H7 (cell line): ENCODE measurements around the gene CPT1A. TPM values are rescaled to one million over a fixed set of nuclear protein-coding genes. Genes with fewer than 3 reads are reported as not detected.
A peak's percentile ranks its signal among the peaks of the same experiment; 100 is the strongest.

Experiments used
- DNase-seq: peaks from one replicate; pipeline ENCODE4 v3.0.0; 2012
- H3K27me3 ChIP-seq: 2 replicates; pipeline ENCODE4 v1.6.0; 2011; ENCODE audit warnings: mild to moderate bottlenecking, low read length; ENCODE audit not compliant: control insufficient read depth, insufficient read depth
- H3K36me3 ChIP-seq: replicated peaks from 2 replicates; pipeline ENCODE4 v1.5.1; 2011; ENCODE audit warnings: low read length; ENCODE audit not compliant: control insufficient read depth, insufficient read depth
- H3K4me3 ChIP-seq: 2 replicates; pipeline ENCODE4 v1.5.1; 2011; ENCODE audit warnings: low read depth, mild to moderate bottlenecking, control low read depth, low read length, moderate library complexity; ENCODE audit not compliant: insufficient read depth
- total RNA-seq: library from RNA; depleted of rRNA; stranded (reverse); fragments of >200 nt; shearing (Covaris generic); gene quantifications from 2 replicates; pipeline ENCODE4 v1.2.3, GENCODE V29; 2014

Gene CPT1A
- total RNA-seq, 1 experiment from 2014 or later, result 50.0 TPM

DNA sequence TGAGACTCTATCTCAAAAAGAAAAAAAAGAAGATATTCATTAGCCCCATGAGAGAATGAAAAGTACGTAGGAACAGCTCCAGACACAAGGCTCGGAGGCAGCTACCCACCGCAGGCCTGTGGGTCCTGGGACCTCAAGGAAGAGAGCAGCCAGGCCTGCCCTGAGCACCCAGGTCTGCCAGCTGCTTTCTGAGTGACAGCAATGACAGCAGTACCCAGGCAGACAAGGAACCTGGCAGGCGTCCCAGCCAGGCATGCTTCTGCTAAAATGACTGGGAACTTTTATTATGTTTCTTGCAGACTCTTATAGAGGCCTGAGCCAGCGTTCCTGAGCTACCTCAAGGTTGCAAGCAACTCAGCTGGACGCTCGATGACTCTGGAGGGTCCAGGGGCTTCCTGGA, 31.6 kb downstream of the CPT1A start:
- Histone ChIP-seq H3K27me3 (no peaks in the 10 kb centered on the region), H3K36me3 (peaks cover 5% of the 10 kb centered on the region), H3K4me3 (no peak overlapping the region)
- no peak for DNase-seq

DNA sequence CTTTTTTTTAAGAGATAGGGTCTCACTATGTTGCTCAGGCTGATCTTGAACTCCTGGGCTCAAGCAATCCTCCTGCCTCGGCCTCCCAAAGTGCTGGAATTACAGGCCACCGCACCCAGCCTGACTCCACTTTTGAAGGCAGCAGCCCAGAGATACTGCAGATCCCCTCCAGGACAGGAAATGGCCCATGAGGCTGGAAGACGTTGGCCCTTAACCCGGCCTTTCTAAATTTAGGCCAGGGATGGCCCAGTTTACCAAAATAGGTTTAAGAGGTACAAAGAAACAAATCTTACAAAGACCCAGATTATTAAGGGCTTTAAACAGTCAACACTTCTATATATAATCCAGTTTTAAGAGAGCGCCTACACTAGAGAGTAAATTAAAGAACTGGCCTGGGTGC, 32.2 kb downstream of the CPT1A start:
- no peak overlapping the region for H3K4me3 ChIP-seq
- H3K27me3 ChIP-seq, result no peaks in the 10 kb centered on the region
- no peak for DNase-seq
- peaks cover 3% of the 10 kb centered on the region for H3K36me3 ChIP-seq

DNA sequence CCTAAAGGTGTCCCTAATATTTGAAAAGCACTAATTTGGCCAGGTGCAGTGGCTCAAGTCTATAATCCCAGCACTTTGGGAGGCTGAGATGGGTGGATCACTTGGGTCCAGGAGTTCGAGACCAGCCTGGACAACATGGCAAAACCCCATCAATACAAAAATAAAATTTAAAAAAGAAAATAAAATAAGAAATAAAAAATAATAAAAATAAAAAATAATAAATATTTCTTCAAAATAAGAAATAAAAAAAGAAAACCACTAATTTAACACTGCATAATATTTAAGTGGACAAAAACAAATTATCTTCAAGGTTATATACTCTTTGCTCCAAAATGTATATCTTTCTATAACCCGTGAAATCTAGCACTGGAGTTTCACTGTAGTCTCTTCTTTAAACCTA, 32.9 kb downstream of the CPT1A start:
- no peak for DNase-seq
- Histone ChIP-seq H3K27me3 (no peaks in the 10 kb centered on the region), H3K4me3 (no peak overlapping the region), H3K36me3 (peaks cover 4% of the 10 kb centered on the region)

DNA sequence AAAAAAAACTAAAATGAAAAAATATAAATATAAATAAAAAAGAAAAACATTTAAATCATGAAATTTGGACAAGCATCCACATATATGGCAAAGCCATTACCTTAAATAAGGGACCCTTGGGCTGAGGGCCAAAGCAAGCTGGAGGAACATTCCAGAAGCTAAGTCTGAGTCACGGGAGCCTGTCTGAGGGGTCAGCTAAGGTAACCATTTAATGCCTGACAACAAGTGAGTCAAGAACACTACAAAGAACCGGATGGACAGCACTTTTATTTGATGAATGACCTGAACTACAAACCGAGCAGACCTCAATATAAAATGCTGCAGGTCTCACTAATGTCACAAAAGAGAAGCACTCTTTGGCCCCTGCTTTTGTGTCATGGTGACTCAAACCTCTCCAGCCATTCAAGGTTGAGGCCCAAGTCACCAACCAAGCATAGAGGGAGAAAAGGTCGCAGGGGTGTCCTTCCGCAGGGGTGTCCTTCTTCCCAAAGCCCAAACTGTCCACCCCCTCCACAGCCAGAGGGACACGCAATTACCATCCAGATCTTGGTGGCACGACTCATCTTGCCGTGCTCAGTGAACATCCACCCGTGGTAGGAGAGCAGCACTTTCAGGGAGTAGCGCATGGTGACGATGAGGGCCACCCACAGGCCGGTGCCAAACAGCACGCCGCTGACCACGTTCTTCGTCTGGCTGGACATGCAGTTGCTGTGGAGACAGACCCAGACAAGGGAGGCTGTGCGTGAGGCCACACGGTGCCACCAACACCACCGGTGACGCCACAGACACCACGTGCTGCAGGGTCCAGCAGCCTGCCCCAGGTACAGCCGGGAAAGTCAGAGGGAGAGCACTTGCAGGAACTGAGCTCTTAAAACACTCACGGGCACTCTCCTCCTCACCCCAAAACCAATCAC, 34.5 kb downstream of the CPT1A start:
- H3K36me3 ChIP-seq, result peaks cover 4% of the 10 kb centered on the region
- DNase-seq, result no peak
- H3K4me3 ChIP-seq, result no peak overlapping the region
- no peaks in the 10 kb centered on the region for H3K27me3 ChIP-seq

DNA sequence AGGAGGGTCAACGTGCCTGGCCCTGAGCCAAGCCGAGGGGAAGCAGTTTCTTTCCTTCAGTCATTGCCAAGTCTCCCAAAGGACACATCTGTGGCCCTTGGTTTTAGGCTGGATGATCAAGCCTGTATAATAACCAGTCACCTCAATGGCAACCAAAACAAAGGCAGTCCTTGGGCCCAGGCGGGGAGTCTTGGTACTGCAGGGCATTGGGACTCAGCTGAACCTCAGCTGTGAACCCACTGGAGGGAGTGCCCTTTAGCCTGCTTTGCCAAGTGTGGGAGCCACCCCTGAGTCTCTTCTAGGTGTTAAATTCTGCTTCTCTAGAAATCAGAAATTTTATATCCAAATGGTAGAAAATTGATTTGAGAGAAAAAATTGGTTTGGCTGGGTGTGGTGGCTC, 36.9 kb downstream of the CPT1A start:
- no peaks in the 10 kb centered on the region for H3K27me3 ChIP-seq
- DNase-seq, result peak; percentile 77

DNA sequence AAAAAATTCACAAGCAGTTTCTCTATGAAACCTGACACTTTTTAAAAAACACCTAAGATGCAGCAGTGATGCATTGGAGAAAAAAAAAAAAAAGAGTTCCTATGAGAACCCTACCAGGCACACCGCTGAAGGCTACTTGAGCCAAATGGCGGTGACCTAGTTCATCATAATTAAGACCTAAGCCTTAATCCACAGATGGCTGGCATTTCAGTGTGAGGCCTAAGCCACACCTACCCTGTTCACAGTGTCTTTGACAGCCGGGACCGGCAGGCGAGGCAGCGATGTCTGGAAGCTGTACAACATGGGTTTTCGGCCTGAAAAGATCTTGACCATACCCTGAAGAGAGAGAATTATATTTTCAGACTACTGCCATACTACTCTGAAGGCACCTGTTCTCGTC, 38.0 kb downstream of the CPT1A start:
- Histone ChIP-seq H3K36me3 (peaks cover 3% of the 10 kb centered on the region), H3K27me3 (no peaks in the 10 kb centered on the region), H3K4me3 (no peak overlapping the region)
- DNase-seq, result no peak

More for the DNA sequence above, 36.9 kb downstream of the CPT1A start:
- Histone ChIP-seq H3K4me3 (no peak overlapping the region), H3K36me3 (peaks cover 3% of the 10 kb centered on the region)

DNA sequence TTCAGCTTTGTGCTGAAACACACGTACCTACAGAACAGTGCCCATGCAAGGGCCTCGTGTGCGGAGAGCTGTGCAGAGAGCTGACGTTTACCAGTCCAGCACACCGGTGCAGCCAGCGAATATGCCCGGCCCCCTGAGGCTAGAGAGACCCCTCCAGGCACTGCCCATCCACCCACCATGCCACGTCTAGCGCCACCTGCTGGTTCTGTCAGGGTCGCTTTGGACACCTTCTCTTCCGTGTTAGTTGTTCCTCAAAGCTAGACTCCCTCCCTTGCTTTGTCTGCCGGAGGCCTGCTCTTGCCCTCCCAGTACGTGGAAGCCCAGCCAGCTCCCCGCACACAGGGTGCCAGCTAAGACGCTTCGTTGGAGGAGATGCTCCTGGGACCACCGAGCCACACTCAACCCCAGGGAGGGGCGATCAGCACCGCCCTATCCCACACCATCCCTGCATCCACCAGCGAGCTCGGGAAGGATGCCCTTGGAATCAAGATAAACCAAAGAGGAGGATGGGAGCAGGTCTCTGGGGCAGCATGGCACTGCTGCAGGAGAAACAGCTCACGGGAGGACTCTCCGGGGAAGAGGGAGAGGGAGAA, 43.4 kb downstream of the CPT1A start:
- peaks cover 9% of the 10 kb centered on the region for H3K36me3 ChIP-seq
- H3K4me3 ChIP-seq, result no peak overlapping the region
- DNase-seq, result peak; percentile 93
- H3K27me3 ChIP-seq, result no peaks in the 10 kb centered on the region

DNA sequence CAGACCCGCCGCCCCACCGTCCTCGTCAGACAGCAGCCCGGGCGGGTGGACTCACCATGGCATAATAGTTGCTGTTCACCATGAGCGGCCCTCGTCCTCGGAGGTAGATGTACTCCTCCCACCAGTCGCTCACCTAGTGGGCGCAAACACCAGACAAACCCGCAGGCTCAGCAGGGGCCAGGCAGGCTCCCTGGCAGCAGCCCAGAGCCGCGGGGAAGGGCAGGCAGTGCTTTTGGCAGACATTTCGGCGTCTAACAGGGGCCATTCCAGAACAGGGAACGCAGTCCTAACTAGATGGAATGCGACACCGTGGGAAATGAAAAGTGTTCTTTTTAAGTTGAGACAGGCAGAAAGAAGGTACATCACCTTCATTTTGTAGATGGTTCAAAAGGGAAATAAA, 44.9 kb downstream of the CPT1A start:
- Histone ChIP-seq H3K36me3 (peaks cover 11% of the 10 kb centered on the region), H3K27me3 (no peaks in the 10 kb centered on the region), H3K4me3 (no peak overlapping the region)
- DNase-seq, result no peak

DNA sequence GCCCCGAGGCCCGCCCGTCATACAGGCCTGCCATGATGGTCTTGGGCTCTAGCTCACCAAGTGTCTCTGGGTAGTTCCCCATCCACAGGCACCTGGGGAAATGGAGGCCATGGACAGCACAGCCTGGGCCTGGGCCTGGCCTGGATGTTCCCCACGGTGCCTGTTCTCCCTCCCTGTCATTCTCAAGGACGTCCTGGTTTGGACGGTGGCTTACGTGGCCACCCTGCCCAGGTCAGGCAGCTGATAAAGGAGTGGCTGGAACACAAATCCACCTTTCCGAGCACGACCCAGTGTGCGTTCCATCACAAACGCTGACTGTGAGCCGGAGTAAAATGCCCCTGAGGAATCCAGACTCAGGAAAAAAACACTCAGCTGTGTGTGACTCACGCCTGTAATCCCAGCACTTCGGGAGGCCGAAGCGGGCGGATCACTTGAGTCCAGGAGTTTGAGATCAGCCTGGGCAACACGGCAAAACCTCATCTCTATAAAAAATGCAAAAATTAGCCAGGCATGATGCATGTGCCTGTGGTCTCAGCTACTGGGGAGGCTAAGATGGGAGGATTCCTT, 49.2 kb downstream of the CPT1A start:
- Histone ChIP-seq H3K27me3 (no peaks in the 10 kb centered on the region), H3K4me3 (no peak overlapping the region), H3K36me3 (peaks cover 12% of the 10 kb centered on the region)
- DNase-seq, result no peak

DNA sequence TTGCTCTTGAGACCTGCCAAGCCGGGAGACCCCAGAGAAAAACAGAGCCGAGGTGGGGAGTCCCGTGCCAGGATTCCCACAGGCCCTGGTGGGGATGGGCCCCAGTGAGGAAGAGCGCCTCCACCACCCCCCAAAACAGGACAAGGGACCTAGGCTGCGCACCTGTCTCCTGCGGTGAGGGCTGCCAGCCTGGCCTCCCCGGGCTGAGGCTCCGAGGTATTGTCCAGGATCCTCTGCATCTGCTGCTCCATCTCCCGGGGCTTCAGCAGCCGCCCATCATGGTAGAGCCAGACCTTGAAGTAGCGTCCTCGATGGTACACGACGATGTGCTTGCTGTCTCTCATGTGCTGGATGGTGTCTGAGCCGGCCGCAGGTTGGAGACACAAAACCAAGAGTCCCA, 57.1 kb downstream of the CPT1A start:
- H3K36me3 ChIP-seq, result peaks cover 8% of the 10 kb centered on the region
- no peak for DNase-seq
- H3K4me3 ChIP-seq, result no peak overlapping the region

DNA sequence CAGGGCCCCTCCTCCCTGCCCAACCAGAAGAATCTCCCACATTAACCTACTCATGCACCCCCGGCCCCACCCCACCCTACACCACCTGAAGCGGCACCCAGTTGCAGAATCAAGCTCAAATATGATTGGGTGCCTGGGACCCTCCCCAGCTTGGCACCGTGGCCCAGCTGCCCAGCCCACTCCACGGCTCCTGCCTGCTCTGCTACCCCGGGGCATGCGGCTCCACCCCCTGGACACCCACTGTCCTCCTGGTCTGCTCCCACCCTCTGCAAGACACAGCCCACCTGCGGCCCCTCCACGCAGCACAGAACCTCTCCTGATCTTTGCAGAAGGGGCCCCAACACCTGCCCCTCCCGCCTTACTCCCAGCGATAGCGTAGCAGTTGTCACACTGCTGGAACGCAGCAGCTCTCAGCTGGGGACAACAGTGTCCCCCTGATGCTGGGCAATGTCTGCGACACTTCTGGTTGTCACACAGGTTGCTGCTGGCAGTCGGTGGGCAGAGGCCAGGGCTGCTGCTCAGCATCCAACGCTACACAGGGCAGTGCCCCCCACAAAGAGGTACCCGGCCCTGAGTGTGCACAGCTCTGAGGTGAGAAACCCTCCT, 58.4 kb downstream of the CPT1A start:
- H3K36me3 ChIP-seq, result peaks cover 8% of the 10 kb centered on the region
- no peak overlapping the region for H3K4me3 ChIP-seq
- no peaks in the 10 kb centered on the region for H3K27me3 ChIP-seq
- DNase-seq, result no peak

More for the DNA sequence above, 57.1 kb downstream of the CPT1A start:
- no peaks in the 10 kb centered on the region for H3K27me3 ChIP-seq

DNA sequence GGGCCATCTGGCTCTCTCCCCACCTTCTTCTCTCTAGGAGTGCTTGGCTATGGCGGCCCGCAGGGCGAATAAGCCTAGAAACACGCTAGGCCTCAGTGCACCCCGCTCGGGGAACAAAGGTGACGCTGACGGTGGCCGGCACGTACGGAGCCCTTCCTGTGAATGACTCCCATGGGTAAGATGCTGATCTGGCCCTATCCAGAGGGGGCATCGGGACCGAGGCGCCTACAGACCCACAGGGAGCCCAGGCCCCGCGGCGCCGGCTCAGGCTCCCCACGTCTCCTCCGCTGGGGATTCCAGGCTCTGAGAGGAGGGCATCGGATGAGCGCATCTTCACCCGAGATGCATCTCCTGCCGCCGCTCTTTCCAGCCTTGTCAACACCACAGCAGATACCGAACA, 59.0 kb downstream of the CPT1A start:
- Histone ChIP-seq H3K36me3 (peaks cover 8% of the 10 kb centered on the region), H3K27me3 (no peaks in the 10 kb centered on the region), H3K4me3 (no peak overlapping the region)
- DNase-seq, result no peak

DNA sequence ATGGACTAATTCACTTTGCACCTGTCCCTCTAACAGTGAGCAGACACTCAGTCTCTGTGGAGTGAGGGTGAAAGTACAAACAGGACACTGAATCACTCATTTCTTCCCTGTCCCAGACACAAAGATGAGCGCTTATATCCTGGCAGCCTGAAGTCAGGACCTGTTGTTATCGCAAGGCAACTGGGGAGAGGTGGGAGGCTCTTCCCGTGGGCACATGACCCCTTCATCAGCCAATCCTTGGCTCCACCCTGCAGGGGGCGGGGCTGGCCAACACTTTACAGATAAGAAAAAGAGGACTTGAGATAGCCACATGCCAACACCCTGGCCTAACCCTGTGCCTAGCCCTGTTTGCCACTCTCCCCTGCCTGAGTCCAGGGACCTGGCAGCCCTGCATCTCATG, 60.9 kb downstream of the CPT1A start:
- H3K4me3 ChIP-seq, result no peak overlapping the region
- no peaks in the 10 kb centered on the region for H3K27me3 ChIP-seq
- peaks cover 8% of the 10 kb centered on the region for H3K36me3 ChIP-seq
- DNase-seq, result peak; percentile 93

DNA sequence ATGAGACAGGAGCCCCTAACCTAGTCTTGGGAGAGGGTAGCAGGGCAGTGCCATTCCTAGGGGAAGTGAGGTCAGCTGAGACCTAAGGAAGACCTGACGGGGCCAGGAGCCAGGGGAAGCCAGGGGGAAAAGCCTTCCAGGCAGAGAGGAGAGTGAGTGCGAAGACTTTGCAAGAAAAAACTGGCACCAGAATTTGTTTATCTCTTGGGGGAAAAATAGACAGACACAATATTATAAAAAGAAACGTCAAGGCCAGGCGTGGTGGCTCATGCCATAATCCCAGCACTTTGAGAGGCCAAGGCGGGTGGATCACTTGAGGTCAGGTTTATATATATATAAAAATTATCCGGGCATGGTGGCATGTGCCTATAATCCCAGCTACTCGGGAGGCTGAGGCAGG, 63.5 kb downstream of the CPT1A start:
- no peaks in the 10 kb centered on the region for H3K27me3 ChIP-seq
- no peak for DNase-seq

More for the DNA sequence above, 63.5 kb downstream of the CPT1A start:
- Histone ChIP-seq H3K36me3 (peaks cover 20% of the 10 kb centered on the region), H3K4me3 (no peak overlapping the region)
